Effector memory CD4-positive, alpha-beta T cell (primary cell): ENCODE data around the gene SYNC.

Source experiments
- DNase-seq, 3 donors: peaks; one replicate each; pipeline ENCODE4 v3.0.0-alpha.2; 2020
- H3K27ac ChIP-seq: 2 replicates; pipeline ENCODE4 v1.7.0; 2013; ENCODE audit warnings: mild to moderate bottlenecking, low read length, moderate library complexity; ENCODE audit not compliant: insufficient read depth, poor library complexity, severe bottlenecking
- H3K27me3 ChIP-seq: replicated peaks from 2 replicates; pipeline ENCODE4 v1.7.0; 2013; ENCODE audit warnings: mild to moderate bottlenecking, low read length; ENCODE audit not compliant: insufficient read depth, control insufficient read depth, poor library complexity, severe bottlenecking
- H3K36me3 ChIP-seq: 2 replicates; pipeline ENCODE4 v1.7.0; 2013; ENCODE audit warnings: mild to moderate bottlenecking, low read length, moderate library complexity; ENCODE audit not compliant: control insufficient read depth, insufficient read depth
- H3K4me1 ChIP-seq: 2 replicates; pipeline ENCODE4 v1.7.0; 2013; ENCODE audit warnings: low read length, mild to moderate bottlenecking; ENCODE audit not compliant: control insufficient read depth, insufficient read depth, poor library complexity, severe bottlenecking
- H3K4me3 ChIP-seq: 2 replicates; pipeline ENCODE4 v1.7.0; 2013; ENCODE audit warnings: low read length, low read depth, mild to moderate bottlenecking; ENCODE audit not compliant: insufficient read depth, poor library complexity, severe bottlenecking
- H3K9me3 ChIP-seq: 2 replicates; pipeline ENCODE4 v1.7.0; 2013; ENCODE audit warnings: mild to moderate bottlenecking, low read length, moderate library complexity; ENCODE audit not compliant: control insufficient read depth

The SYNC gene

GRCh38 chr1:32696041-32696440, 6.5 kb downstream of the SYNC start:
- H3K27me3 ChIP-seq = no peaks in the 10 kb centered on the region
- no peaks in the 10 kb centered on the region for H3K9me3 ChIP-seq
- H3K4me3 ChIP-seq = no peak overlapping the region
- no peaks in the 10 kb centered on the region for H3K4me1 ChIP-seq
- no peaks in the 10 kb centered on the region for H3K36me3 ChIP-seq
- DNase-seq = no peak
- no peak overlapping the region for H3K27ac ChIP-seq

GRCh38 chr1:32695098-32695904, 7.3 kb downstream of the SYNC start:
- no peak for DNase-seq
- Histone ChIP-seq H3K27me3 (no peaks in the 10 kb centered on the region), H3K4me1 (no peaks in the 10 kb centered on the region), H3K27ac (no peak overlapping the region), H3K4me3 (no peak overlapping the region), H3K36me3 (no peaks in the 10 kb centered on the region), H3K9me3 (no peaks in the 10 kb centered on the region)

GRCh38 chr1:32693455-32694174, 9.0 kb downstream of the SYNC start:
- H3K27me3 ChIP-seq = no peaks in the 10 kb centered on the region
- H3K4me1 ChIP-seq = no peaks in the 10 kb centered on the region
- no peak overlapping the region for H3K27ac ChIP-seq
- H3K4me3 ChIP-seq = no peak overlapping the region
- no peaks in the 10 kb centered on the region for H3K9me3 ChIP-seq
- H3K36me3 ChIP-seq = no peaks in the 10 kb centered on the region
- DNase-seq = no peak

- H3K27ac ChIP-seq = no peak overlapping the region
Measured at GRCh38 chr1:32686387-32686786, 16.2 kb downstream of the SYNC start.

GRCh38 chr1:32685498-32685897, 17.1 kb downstream of the SYNC start:
- no peak for DNase-seq
- H3K27me3 ChIP-seq = no peaks in the 10 kb centered on the region
- H3K4me1 ChIP-seq = no peaks in the 10 kb centered on the region
- no peaks in the 10 kb centered on the region for H3K9me3 ChIP-seq
- no peak overlapping the region for H3K4me3 ChIP-seq
- H3K27ac ChIP-seq = no peak overlapping the region
- peaks cover 33% of the 10 kb centered on the region for H3K36me3 ChIP-seq

More at GRCh38 chr1:32686387-32686786, 16.2 kb downstream of the SYNC start:
- H3K9me3 ChIP-seq = no peaks in the 10 kb centered on the region
- H3K27me3 ChIP-seq = no peaks in the 10 kb centered on the region
- no peaks in the 10 kb centered on the region for H3K4me1 ChIP-seq
- DNase-seq = no peak
- H3K36me3 ChIP-seq = peaks cover 24% of the 10 kb centered on the region
- H3K4me3 ChIP-seq = no peak overlapping the region

GRCh38 chr1:32684167-32684811, 18.3 kb downstream of the SYNC start:
- H3K27ac ChIP-seq = no peak overlapping the region
- no peaks in the 10 kb centered on the region for H3K27me3 ChIP-seq
- H3K4me3 ChIP-seq = no peak overlapping the region
- H3K4me1 ChIP-seq = no peaks in the 10 kb centered on the region
- H3K36me3 ChIP-seq = peaks cover 37% of the 10 kb centered on the region
- no peak for DNase-seq
- H3K9me3 ChIP-seq = no peaks in the 10 kb centered on the region

- Histone ChIP-seq H3K36me3 (peaks cover 43% of the 10 kb centered on the region), H3K27ac (no peak overlapping the region), H3K4me3 (no peak overlapping the region)
Measured at GRCh38 chr1:32683397-32683796, 19.2 kb downstream of the SYNC start.

GRCh38 chr1:32681999-32682398, 20.6 kb downstream of the SYNC start:
- Histone ChIP-seq H3K4me1 (no peaks in the 10 kb centered on the region), H3K9me3 (no peaks in the 10 kb centered on the region), H3K27ac (no peak overlapping the region), H3K36me3 (peaks cover 54% of the 10 kb centered on the region), H3K27me3 (no peaks in the 10 kb centered on the region), H3K4me3 (no peak overlapping the region)
- no peak for DNase-seq

More at GRCh38 chr1:32683397-32683796, 19.2 kb downstream of the SYNC start:
- H3K27me3 ChIP-seq = no peaks in the 10 kb centered on the region
- H3K4me1 ChIP-seq = no peaks in the 10 kb centered on the region
- no peaks in the 10 kb centered on the region for H3K9me3 ChIP-seq
- DNase-seq = no peak

- DNase-seq = no peak
- Histone ChIP-seq H3K27me3 (no peaks in the 10 kb centered on the region), H3K4me3 (no peak overlapping the region), H3K9me3 (no peaks in the 10 kb centered on the region), H3K36me3 (peaks cover 58% of the 10 kb centered on the region), H3K27ac (no peak overlapping the region), H3K4me1 (no peaks in the 10 kb centered on the region)
Measured at GRCh38 chr1:32681509-32681908, 21.1 kb downstream of the SYNC start.

GRCh38 chr1:32680642-32681041, 21.9 kb downstream of the SYNC start:
- Histone ChIP-seq H3K27ac (no peak overlapping the region), H3K4me1 (no peaks in the 10 kb centered on the region), H3K27me3 (no peaks in the 10 kb centered on the region), H3K36me3 (peaks cover 61% of the 10 kb centered on the region), H3K4me3 (no peak overlapping the region), H3K9me3 (no peaks in the 10 kb centered on the region)
- DNase-seq = no peak
